HEK293 (cell line): ENCODE data around the gene BCOR.

Source experiments
- AEBP2 ChIP-seq: fragments of 450-650 bp; formaldehyde crosslinking; IDR thresholded peaks from 2 replicates; pipeline ENCODE4 v1.5.1; 2016; ENCODE audit warnings: missing biosample characterization, missing genetic modification characterization, borderline replicate concordance
- PRDM6 ChIP-seq: fragments of 450-650 bp; formaldehyde crosslinking; IDR thresholded peaks from 2 replicates; pipeline ENCODE4 v1.5.1; 2017; ENCODE audit warnings: missing biosample characterization, missing genetic modification characterization
- SP3 ChIP-seq: fragments of 450-650 bp; formaldehyde crosslinking; IDR thresholded peaks from 2 replicates; pipeline ENCODE4 v1.5.1; 2016; ENCODE audit warnings: missing biosample characterization, missing genetic modification characterization
- SP7 ChIP-seq: fragments of 450-650 bp; formaldehyde crosslinking; IDR thresholded peaks from 2 replicates; pipeline ENCODE4 v1.5.1; 2016; ENCODE audit warnings: missing biosample characterization, missing genetic modification characterization
- ZBTB6 ChIP-seq: fragments of 450-650 bp; formaldehyde crosslinking; IDR thresholded peaks from 2 replicates; pipeline ENCODE4 v1.5.1; 2017; ENCODE audit warnings: missing biosample characterization, missing genetic modification characterization
- ZNF138 ChIP-seq: fragments of 450-650 bp; formaldehyde crosslinking; IDR thresholded peaks from 2 replicates; pipeline ENCODE4 v1.5.1; 2016; ENCODE audit warnings: missing biosample characterization, missing genetic modification characterization, borderline replicate concordance
- ZNF140 ChIP-seq: fragments of 450-650 bp; formaldehyde crosslinking; IDR thresholded peaks from 2 replicates; pipeline ENCODE4 v1.5.1; 2016; ENCODE audit warnings: missing biosample characterization, missing genetic modification characterization
- ZNF18 ChIP-seq: fragments of 450-650 bp; formaldehyde crosslinking; IDR thresholded peaks from 2 replicates; pipeline ENCODE4 v1.5.1; 2016; ENCODE audit warnings: missing biosample characterization, missing genetic modification characterization
- ZNF19 ChIP-seq: fragments of 450-650 bp; formaldehyde crosslinking; IDR thresholded peaks from 2 replicates; pipeline ENCODE4; 2016; ENCODE audit warnings: missing biosample characterization, missing genetic modification characterization, low read depth
- ZNF221 ChIP-seq: fragments of 450-650 bp; formaldehyde crosslinking; IDR thresholded peaks from 2 replicates; pipeline ENCODE4 v1.5.1; 2017; ENCODE audit warnings: missing biosample characterization, missing genetic modification characterization, borderline replicate concordance
- ZNF324 ChIP-seq: fragments of 450-650 bp; formaldehyde crosslinking; IDR thresholded peaks from 2 replicates; pipeline ENCODE4 v1.5.1; 2016; ENCODE audit warnings: missing biosample characterization, missing genetic modification characterization
- ZNF341 ChIP-seq: fragments of 450-650 bp; formaldehyde crosslinking; IDR thresholded peaks from 2 replicates; pipeline ENCODE4; 2016; ENCODE audit warnings: low read depth, missing biosample characterization, missing genetic modification characterization
- ZNF354C ChIP-seq: fragments of 450-650 bp; formaldehyde crosslinking; IDR thresholded peaks from 2 replicates; pipeline ENCODE4 v1.5.1; 2016; ENCODE audit warnings: missing biosample characterization, missing genetic modification characterization, low read depth, borderline replicate concordance
- ZNF37A ChIP-seq: fragments of 450-650 bp; IDR thresholded peaks from 2 replicates; pipeline ENCODE4 v1.5.1; 2018; ENCODE audit warnings: missing biosample characterization, missing genetic modification characterization
- ZNF398 ChIP-seq: fragments of 450-650 bp; formaldehyde crosslinking; IDR thresholded peaks from 2 replicates; pipeline ENCODE4 v1.5.1; 2017; ENCODE audit warnings: missing biosample characterization, missing genetic modification characterization
- ZNF513 ChIP-seq: fragments of 450-650 bp; IDR thresholded peaks from 2 replicates; pipeline ENCODE4 v1.5.1; 2018; ENCODE audit warnings: missing biosample characterization, missing genetic modification characterization
- ZNF518A ChIP-seq: fragments of 450-650 bp; formaldehyde crosslinking; conservative IDR thresholded peaks from 2 replicates; pipeline ENCODE4 v1.5.1; 2016; ENCODE audit warnings: low read depth, missing biosample characterization, missing genetic modification characterization
- ZNF560 ChIP-seq: fragments of 450-650 bp; formaldehyde crosslinking; IDR thresholded peaks from 2 replicates; pipeline ENCODE4 v1.5.1; 2017; ENCODE audit warnings: missing biosample characterization, missing genetic modification characterization, borderline replicate concordance
- ZNF623 ChIP-seq: fragments of 450-650 bp; formaldehyde crosslinking; IDR thresholded peaks from 2 replicates; pipeline ENCODE4 v1.5.1; 2016; ENCODE audit warnings: missing biosample characterization, missing genetic modification characterization
- ZNF629 ChIP-seq: fragments of 450-650 bp; formaldehyde crosslinking; IDR thresholded peaks from 2 replicates; pipeline ENCODE4 v1.5.1; 2017; ENCODE audit warnings: missing biosample characterization, missing genetic modification characterization
- ZNF639 ChIP-seq: fragments of 450-650 bp; formaldehyde crosslinking; IDR thresholded peaks from 2 replicates; pipeline ENCODE4 v1.5.1; 2016; ENCODE audit warnings: missing biosample characterization, missing genetic modification characterization
- ZNF792 ChIP-seq: fragments of 450-650 bp; formaldehyde crosslinking; IDR thresholded peaks from 2 replicates; pipeline ENCODE4 v1.5.1; 2016; ENCODE audit warnings: missing biosample characterization, missing genetic modification characterization

Gene BCOR

GRCh38 chrX:40099055-40099958 lies 1.5 kb upstream of the BCOR start (continued):
- TF ChIP-seq ZNF37A (tag by site-specific recombination) (no peak), ZNF518A (tag by site-specific recombination) (no peak), AEBP2 (tag by site-specific recombination) (no peak), ZBTB6 (tag by site-specific recombination) (no peak), SP7 (no peak), ZNF221 (tag by site-specific recombination) (no peak), SP3 (tag by site-specific recombination) (no peak), ZNF18 (tag by site-specific recombination) (no peak), ZNF629 (tag by site-specific recombination) (no peak), PRDM6 (tag by site-specific recombination) (peak; percentile 44), ZNF354C (no peak), ZNF19 (tag by site-specific recombination) (no peak), ZNF140 (tag by site-specific recombination) (no peak), ZNF623 (no peak), ZNF560 (tag by site-specific recombination) (no peak), ZNF639 (tag by site-specific recombination) (no peak), ZNF398 (tag by site-specific recombination) (no peak), ZNF324 (tag by site-specific recombination) (no peak), ZNF792 (tag by site-specific recombination) (no peak), ZNF513 (tag by site-specific recombination) (no peak), ZNF138 (tag by site-specific recombination) (no peak), ZNF341 (no peak)
